Measurements from ENCODE around the gene CDT1.

The CDT1 gene

GRCh38 chr16:88770461-88771293, 32.9 kb upstream of the CDT1 start:
- TF ChIP-seq, protein P1, sequence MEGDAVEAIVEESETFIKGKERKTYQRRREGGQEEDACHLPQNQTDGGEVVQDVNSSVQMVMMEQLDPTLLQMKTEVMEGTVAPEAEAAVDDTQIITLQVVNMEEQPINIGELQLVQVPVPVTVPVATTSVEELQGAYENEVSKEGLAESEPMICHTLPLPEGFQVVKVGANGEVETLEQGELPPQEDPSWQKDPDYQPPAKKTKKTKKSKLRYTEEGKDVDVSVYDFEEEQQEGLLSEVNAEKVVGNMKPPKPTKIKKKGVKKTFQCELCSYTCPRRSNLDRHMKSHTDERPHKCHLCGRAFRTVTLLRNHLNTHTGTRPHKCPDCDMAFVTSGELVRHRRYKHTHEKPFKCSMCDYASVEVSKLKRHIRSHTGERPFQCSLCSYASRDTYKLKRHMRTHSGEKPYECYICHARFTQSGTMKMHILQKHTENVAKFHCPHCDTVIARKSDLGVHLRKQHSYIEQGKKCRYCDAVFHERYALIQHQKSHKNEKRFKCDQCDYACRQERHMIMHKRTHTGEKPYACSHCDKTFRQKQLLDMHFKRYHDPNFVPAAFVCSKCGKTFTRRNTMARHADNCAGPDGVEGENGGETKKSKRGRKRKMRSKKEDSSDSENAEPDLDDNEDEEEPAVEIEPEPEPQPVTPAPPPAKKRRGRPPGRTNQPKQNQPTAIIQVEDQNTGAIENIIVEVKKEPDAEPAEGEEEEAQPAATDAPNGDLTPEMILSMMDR (IDR thresholded peaks at IDR 0.05) = no peak

DNA sequence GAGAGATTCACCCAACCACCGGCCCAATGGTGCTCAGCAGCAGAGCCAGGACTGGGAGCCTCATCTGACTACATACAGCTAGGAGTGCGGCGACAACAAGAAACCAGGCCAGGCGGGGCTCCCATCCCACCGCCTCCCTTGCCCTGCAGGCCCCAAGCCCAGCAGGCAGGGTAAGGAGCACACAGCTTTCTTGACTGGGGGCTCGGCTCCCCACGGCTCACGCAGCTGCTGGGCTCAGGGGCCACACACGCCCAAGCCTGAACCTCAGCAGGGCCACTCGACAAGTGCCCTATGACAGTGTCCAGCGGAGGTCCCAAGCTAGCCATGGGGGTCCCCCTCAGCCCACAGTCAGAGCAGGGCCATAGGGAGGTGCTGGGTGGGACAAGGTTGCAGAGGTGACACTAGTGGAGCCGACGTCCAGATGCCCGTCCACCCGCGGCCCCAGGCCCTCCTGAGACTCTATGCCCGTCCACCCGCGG, 32.3 kb upstream of the CDT1 start:
- TF ChIP-seq, protein P1 (IDR thresholded peaks at IDR 0.05) = no peak

- TF ChIP-seq, protein P1 (IDR thresholded peaks at IDR 0.05) = no peak
These were observed 30.4 kb upstream of the CDT1 start for GRCh38 chr16:88772871-88773811.

- TF ChIP-seq, protein P1 (IDR thresholded peaks at IDR 0.05) = no peak
These were observed 29.7 kb upstream of the CDT1 start for GRCh38 chr16:88773812-88774291.

GRCh38 chr16:88774544-88775393, 28.8 kb upstream of the CDT1 start:
- TF ChIP-seq, protein P1 (IDR thresholded peaks at IDR 0.05) = no peak

DNA sequence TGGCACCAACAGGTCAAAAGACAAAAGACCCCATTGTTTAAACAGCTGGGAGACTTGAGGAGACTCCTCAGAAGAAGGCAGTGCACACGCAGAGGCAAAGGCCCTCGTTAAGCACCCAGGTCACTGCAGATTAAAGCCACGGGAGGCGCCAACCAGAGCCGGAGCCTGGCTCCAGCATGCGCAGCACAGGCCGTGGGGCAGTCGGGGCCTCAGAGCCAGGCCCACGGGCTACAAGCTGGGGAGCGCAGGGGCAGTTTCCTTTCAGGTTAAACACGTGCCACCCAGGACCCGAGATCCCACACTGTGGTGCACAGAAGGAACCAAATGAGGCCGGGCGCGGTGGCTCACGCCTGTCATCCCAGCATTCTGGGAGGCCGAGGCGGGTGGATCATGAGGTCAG, 27.8 kb upstream of the CDT1 start:
- TF ChIP-seq, protein P1 (IDR thresholded peaks at IDR 0.05) = no peak
